Osteoblast (primary cell): ENCODE data around the gene NOVA2. TPM values are rescaled to one million over a fixed set of nuclear protein-coding genes. Genes with fewer than 3 reads are reported as not detected.
A peak's percentile ranks its signal among the peaks of the same experiment; 100 is the strongest.

Experiments
- DNase-seq: peaks from one replicate; pipeline ENCODE4 v3.0.0; 2011; ENCODE audit warnings: low spot score, mixed read lengths; ENCODE audit not compliant: insufficient read length; ENCODE audit errors: missing footprints
- H2AFZ ChIP-seq: 2 replicates; pipeline ENCODE4 v1.6.0; 2011; ENCODE audit warnings: mild to moderate bottlenecking, low read length
- H3K27ac ChIP-seq: 2 replicates; pipeline ENCODE4 v1.5.1; 2011; ENCODE audit warnings: mild to moderate bottlenecking, low read depth, low read length, moderate library complexity
- H3K27me3 ChIP-seq: 2 replicates; pipeline ENCODE4 v1.6.0; 2012; ENCODE audit warnings: mild to moderate bottlenecking, control low read depth, inconsistent platforms, low read length, moderate library complexity; ENCODE audit not compliant: insufficient read depth
- H3K36me3 ChIP-seq: 2 replicates; pipeline ENCODE4 v1.5.1; 2011; ENCODE audit warnings: mild to moderate bottlenecking, low read length, control low read depth, moderate library complexity; ENCODE audit not compliant: insufficient read depth
- H3K4me1 ChIP-seq: 2 replicates; pipeline ENCODE4 v1.5.1; 2011; ENCODE audit warnings: mild to moderate bottlenecking, low read length, control low read depth, moderate library complexity; ENCODE audit not compliant: insufficient read depth
- H3K4me2 ChIP-seq: 2 replicates; pipeline ENCODE4 v1.6.0; 2011; ENCODE audit warnings: mild to moderate bottlenecking, low read length; ENCODE audit not compliant: insufficient read depth
- H3K4me3 ChIP-seq: fragments of 200-600 bp; sonication (generic); 3 replicates; pipeline ENCODE4 v1.5.1; 2012; ENCODE audit warnings: mild to moderate bottlenecking, low read length, inconsistent platforms; ENCODE audit not compliant: insufficient read depth
- H3K79me2 ChIP-seq: 2 replicates; pipeline ENCODE4 v1.6.0; 2012; ENCODE audit warnings: mild to moderate bottlenecking, low read length, control low read depth, inconsistent platforms; ENCODE audit not compliant: insufficient read depth
- H3K9me3 ChIP-seq: 2 replicates; pipeline ENCODE4 v1.5.1; 2011; ENCODE audit warnings: low read depth, low read length, control low read depth
- H4K20me1 ChIP-seq: 2 replicates; pipeline ENCODE4 v1.6.0; 2012; ENCODE audit warnings: mild to moderate bottlenecking, low read length, control low read depth; ENCODE audit not compliant: insufficient read depth
- total RNA-seq: library from RNA; depleted of rRNA; stranded (reverse); fragments of >200 nt; gene quantifications from 2 replicates; pipeline ENCODE4 v1.2.3, GENCODE V29; 2012
- TF ChIP-seq, protein P1 (sequence below): IDR thresholded peaks from 2 replicates; pipeline ENCODE4 v1.5.1; 2011; ENCODE audit warnings: mild to moderate bottlenecking, low read depth, low read length, moderate library complexity; ENCODE audit errors: extremely low read depth

NOVA2 gene
- total RNA-seq, 1 donor = not detected

DNA sequence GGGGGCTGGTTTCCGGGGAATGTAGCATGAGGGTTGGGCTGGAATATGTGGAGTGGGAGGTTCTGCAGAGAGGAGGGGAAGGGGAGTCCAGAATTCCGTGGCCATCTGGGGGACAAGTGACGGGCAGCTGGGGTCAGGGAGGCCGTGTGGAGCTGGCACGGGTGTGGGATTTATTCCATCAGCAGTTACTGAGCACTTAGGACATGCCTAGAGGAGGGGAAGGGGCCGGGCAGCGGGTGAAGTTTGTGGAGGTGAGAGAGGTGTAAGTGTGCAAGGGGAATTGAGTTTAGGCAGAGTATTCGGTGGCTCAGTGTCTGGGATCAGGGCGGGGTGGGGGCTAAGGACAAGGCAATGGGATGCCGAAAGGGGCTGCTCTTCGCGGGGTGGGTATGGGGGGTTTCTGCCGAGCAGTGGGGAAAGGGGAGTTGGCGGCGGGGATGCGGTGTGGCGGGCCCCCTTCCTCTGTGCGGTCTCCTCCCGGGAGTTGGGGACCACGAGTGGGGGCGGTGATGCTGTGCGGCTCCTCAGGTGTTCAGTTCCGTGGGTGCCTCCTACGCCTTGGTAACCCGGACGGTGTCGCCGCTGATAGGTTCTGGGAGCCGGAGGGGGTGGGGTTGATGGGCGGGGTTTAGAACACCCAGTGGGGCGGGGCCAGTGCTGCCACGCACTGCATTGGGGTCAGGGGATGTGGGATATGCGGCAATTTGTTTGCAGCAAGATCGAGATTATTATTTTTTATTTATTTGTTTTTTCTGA, 27.0 kb upstream of the NOVA2 start:
- Histone ChIP-seq H3K9me3 (no peaks in the 10 kb centered on the region), H3K4me2 (peak overlapping the region; percentile 48)
- no peak for DNase-seq

DNA sequence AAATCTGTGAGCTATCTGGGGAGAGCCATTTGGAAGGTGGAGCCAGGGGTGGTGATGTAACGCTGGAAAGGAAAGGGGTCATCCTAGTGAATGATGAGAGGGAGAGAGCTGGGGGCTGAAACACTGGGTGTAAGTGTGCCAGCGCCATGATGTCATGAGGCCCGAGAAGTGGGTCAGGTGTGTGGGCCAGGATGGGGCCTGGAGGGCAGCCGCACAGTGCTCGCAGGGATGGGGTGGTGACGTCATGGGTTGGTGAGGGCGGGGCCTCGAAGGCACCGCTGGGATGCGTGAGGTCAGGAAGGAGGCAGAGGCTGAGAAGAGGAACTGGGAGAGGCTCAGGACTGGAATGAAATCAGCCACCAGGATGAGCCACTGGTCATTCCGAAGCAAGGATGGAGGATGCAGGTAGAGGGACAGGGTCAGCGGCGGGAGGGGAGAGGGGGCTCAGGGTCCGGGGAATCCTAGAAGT, 26.0 kb upstream of the NOVA2 start:
- peak overlapping the region; percentile 43 for H3K4me2 ChIP-seq
- peaks cover 18% of the 10 kb centered on the region for H4K20me1 ChIP-seq
- no peak overlapping the region for H3K27ac ChIP-seq

More for the DNA sequence above, 27.0 kb upstream of the NOVA2 start:
- TF ChIP-seq, protein P1, sequence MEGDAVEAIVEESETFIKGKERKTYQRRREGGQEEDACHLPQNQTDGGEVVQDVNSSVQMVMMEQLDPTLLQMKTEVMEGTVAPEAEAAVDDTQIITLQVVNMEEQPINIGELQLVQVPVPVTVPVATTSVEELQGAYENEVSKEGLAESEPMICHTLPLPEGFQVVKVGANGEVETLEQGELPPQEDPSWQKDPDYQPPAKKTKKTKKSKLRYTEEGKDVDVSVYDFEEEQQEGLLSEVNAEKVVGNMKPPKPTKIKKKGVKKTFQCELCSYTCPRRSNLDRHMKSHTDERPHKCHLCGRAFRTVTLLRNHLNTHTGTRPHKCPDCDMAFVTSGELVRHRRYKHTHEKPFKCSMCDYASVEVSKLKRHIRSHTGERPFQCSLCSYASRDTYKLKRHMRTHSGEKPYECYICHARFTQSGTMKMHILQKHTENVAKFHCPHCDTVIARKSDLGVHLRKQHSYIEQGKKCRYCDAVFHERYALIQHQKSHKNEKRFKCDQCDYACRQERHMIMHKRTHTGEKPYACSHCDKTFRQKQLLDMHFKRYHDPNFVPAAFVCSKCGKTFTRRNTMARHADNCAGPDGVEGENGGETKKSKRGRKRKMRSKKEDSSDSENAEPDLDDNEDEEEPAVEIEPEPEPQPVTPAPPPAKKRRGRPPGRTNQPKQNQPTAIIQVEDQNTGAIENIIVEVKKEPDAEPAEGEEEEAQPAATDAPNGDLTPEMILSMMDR = no peak
- no peak overlapping the region for H3K27ac ChIP-seq
- no peaks in the 10 kb centered on the region for H3K27me3 ChIP-seq
- peaks cover 18% of the 10 kb centered on the region for H4K20me1 ChIP-seq
- peaks cover 4% of the 10 kb centered on the region for H3K36me3 ChIP-seq
- no peak overlapping the region for H3K4me3 ChIP-seq
- peaks cover 16% of the 10 kb centered on the region for H3K79me2 ChIP-seq
- H2AFZ ChIP-seq = no peak overlapping the region
- peaks cover 16% of the 10 kb centered on the region for H3K4me1 ChIP-seq

DNA sequence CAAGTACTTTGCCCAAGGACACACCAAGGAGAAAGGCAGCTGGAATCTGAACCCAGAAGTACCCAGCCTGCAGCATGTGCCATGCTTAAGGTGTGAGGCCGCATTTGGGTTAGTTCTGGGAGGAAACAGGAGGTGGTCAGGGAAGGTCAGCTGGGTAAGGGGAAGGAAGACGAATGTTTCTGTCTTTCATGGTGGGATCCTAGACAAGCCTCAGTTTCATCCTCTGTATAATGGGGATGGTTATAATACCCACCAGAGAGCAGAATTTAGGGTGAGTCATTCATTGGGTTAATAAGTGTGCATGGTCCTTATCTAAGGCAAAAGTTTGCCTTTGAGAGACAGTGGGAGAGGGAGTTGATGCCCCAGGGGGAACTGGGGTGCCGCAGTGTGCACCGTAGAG, 25.2 kb upstream of the NOVA2 start:
- Histone ChIP-seq H3K27ac (no peak overlapping the region), H3K36me3 (peaks cover 4% of the 10 kb centered on the region), H3K79me2 (peaks cover 19% of the 10 kb centered on the region), H3K4me2 (no peak overlapping the region), H3K9me3 (no peaks in the 10 kb centered on the region), H3K27me3 (no peaks in the 10 kb centered on the region), H2AFZ (no peak overlapping the region), H3K4me1 (peaks cover 24% of the 10 kb centered on the region), H3K4me3 (no peak overlapping the region), H4K20me1 (peaks cover 18% of the 10 kb centered on the region)
- DNase-seq = no peak
- TF ChIP-seq, protein P1 = no peak

More for the DNA sequence above, 26.0 kb upstream of the NOVA2 start:
- Histone ChIP-seq H3K36me3 (peaks cover 4% of the 10 kb centered on the region), H3K27me3 (no peaks in the 10 kb centered on the region), H3K4me1 (peaks cover 19% of the 10 kb centered on the region), H3K79me2 (peaks cover 19% of the 10 kb centered on the region), H3K9me3 (no peaks in the 10 kb centered on the region), H3K4me3 (no peak overlapping the region), H2AFZ (no peak overlapping the region)
- DNase-seq = no peak
- TF ChIP-seq, protein P1 = no peak

GRCh38 chr19:45996933-45997332, 23.3 kb upstream of the NOVA2 start:
- Histone ChIP-seq H2AFZ (no peak overlapping the region), H3K27ac (no peak overlapping the region), H3K79me2 (peaks cover 19% of the 10 kb centered on the region), H3K9me3 (no peaks in the 10 kb centered on the region), H3K27me3 (no peaks in the 10 kb centered on the region), H3K4me2 (no peak overlapping the region), H3K36me3 (peaks cover 4% of the 10 kb centered on the region), H3K4me1 (peaks cover 24% of the 10 kb centered on the region), H4K20me1 (peaks cover 18% of the 10 kb centered on the region), H3K4me3 (no peak overlapping the region)
- TF ChIP-seq, protein P1 = no peak
- no peak for DNase-seq
